Gastrocnemius medialis (tissue), 4 donors: ENCODE data around the gene APLP2. TPM values are rescaled to one million over a fixed set of nuclear protein-coding genes. Genes with fewer than 3 reads are reported as not detected.
"Not testable (repeated sequence)": the region's sequence is repeated elsewhere in the genome, so short reads cannot be mapped to it uniquely, and the experiment has no call there.

Experiments
- ATAC-seq, 2 donors: fragments of 150-250 bp; one replicate each; pipeline ENCODE4 v1.9.1; 2016
- DNase-seq, 2 donors: peaks; one replicate each; pipeline ENCODE4 v3.0.0-alpha.2; 2019
- H3K27ac ChIP-seq, 4 donors: fragments of 200-600 bp; sonication (generic); 1 replicate in 1 of 4; 2 replicates in 3 of 4; pipeline ENCODE4 v1.5.1; 2016 to 2018; ENCODE audit warnings: mild to moderate bottlenecking in 2 of 4, moderate library complexity in 1 of 4
- H3K27me3 ChIP-seq, 3 donors: fragments of 200-600 bp; sonication (generic) in 2 of 3; 1 replicate in 1 of 3; 2 replicates in 2 of 3; pipeline versions ENCODE4 v1.5.1 to v1.6.0; 2016 to 2019; ENCODE audit warnings: mild to moderate bottlenecking in 1 of 3, moderate library complexity in 1 of 3
- H3K36me3 ChIP-seq, 2 donors: fragments of 200-600 bp; sonication (generic) in 1 of 2; one replicate each; pipeline ENCODE4 v1.5.1; 2017 to 2018
- H3K4me1 ChIP-seq, 2 donors: fragments of 200-600 bp; sonication (generic) in 1 of 2; one replicate each; pipeline ENCODE4 v1.5.1; 2016 to 2017; ENCODE audit warnings: mild to moderate bottlenecking in 2 of 2
- H3K4me3 ChIP-seq, 4 donors: fragments of 200-600 bp; sonication (generic) in 3 of 4; 1 replicate in 1 of 4; 2 replicates in 3 of 4; pipeline ENCODE4 v1.5.1; 2016 to 2019; ENCODE audit warnings: mild to moderate bottlenecking in 2 of 4
- H3K9me3 ChIP-seq, 3 donors: fragments of 200-600 bp; sonication (generic) in 2 of 3; 1 replicate in 1 of 3; 2 replicates in 2 of 3; pipeline ENCODE4 v1.5.1; 2016 to 2019
- POLR2A ChIP-seq, 2 donors: fragments of 450-650 bp; IDR thresholded peaks; one replicate each; pipeline ENCODE4 v1.6.1; 2017; ENCODE audit warnings: antibody characterized with exemption in 2 of 2, mild to moderate bottlenecking in 2 of 2, moderate library complexity in 2 of 2
- in situ Hi-C, 4 donors: fragments of 200-750 bp; cut with MboI; loops; one replicate each; pipeline versions ENCODE4 v1.15.0 to v1.8.0; 2017; ENCODE audit warnings: low sequenced_read_pairs in 4 of 4
- intact Hi-C: fragments of 100-400 bp; cut with DNase I; formaldehyde crosslinking; loops from one replicate; pipeline ENCODE4 v1.15.1; 2023; ENCODE audit warnings: low total_unique reads
- total RNA-seq, 4 donors: library from RNA; depleted of rRNA; stranded (reverse); fragments of >200 nt; gene quantifications; one replicate each; pipeline versions ENCODE4 v1.1.0 to v1.2.3, GENCODE V29; 2016
- TF ChIP-seq, protein P1 (sequence below), 5 experiments: fragments of 450-650 bp in 3 of 5; fragments of 200-600 bp in 2 of 5; sonication (generic) in 2 of 5; IDR thresholded peaks in 4 of 5; conservative IDR thresholded peaks in 1 of 5; 1 replicate in 4 of 5; 2 replicates in 1 of 5; pipeline ENCODE4 v1.5.1; 2016 to 2019; ENCODE audit warnings: antibody characterized with exemption in 5 of 5, mild to moderate bottlenecking in 3 of 5, moderate library complexity in 3 of 5

APLP2 gene
- total RNA-seq, 4 donors from 2014 or later = 80.4 to 110 (median 82.1) TPM

DNA sequence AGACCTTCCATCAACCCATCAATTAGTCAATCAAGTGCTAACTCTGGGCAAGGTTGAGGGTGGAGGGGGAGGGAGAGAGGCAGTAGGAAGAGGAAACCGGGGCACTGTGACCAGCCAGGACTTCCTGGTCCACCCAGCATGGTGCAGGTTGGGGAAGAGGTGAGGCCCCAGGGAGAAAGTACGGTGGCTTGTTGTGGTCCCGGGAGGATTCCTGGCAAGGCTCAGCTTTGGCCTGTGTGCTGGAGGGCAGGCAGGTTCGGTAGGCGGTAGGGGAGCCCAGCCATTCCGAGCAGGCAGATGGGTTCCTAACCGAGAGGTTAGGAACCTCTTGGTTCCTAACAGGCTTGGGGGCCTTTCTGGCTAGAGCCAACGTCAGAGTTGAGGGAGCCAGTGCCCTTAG lies 100.7 kb downstream of the APLP2 start:
- no peak overlapping the region for H3K27ac ChIP-seq
- TF ChIP-seq POLR2A (IDR thresholded peaks at IDR 0.05) = no peak
- TF ChIP-seq, protein P1, sequence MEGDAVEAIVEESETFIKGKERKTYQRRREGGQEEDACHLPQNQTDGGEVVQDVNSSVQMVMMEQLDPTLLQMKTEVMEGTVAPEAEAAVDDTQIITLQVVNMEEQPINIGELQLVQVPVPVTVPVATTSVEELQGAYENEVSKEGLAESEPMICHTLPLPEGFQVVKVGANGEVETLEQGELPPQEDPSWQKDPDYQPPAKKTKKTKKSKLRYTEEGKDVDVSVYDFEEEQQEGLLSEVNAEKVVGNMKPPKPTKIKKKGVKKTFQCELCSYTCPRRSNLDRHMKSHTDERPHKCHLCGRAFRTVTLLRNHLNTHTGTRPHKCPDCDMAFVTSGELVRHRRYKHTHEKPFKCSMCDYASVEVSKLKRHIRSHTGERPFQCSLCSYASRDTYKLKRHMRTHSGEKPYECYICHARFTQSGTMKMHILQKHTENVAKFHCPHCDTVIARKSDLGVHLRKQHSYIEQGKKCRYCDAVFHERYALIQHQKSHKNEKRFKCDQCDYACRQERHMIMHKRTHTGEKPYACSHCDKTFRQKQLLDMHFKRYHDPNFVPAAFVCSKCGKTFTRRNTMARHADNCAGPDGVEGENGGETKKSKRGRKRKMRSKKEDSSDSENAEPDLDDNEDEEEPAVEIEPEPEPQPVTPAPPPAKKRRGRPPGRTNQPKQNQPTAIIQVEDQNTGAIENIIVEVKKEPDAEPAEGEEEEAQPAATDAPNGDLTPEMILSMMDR (IDR thresholded peaks at IDR 0.05 in 4 of 5, conservative IDR thresholded peaks at IDR 0.05 in 1 of 5) = no peak
- DNase-seq (no peak), ATAC-seq (no peak)
- in situ Hi-C loops = no loop called here
- H3K4me1 ChIP-seq = no peaks in the 10 kb centered on the region
- no peaks in the 10 kb centered on the region for H3K36me3 ChIP-seq
- intact Hi-C loops = no loop called here
- H3K27me3 ChIP-seq = peaks cover 3 to 20% (median 6%) of the 10 kb centered on the region in 3 donors
- H3K4me3 ChIP-seq = no peak overlapping the region
- no peaks in the 10 kb centered on the region for H3K9me3 ChIP-seq

GRCh38 chr11:130171534-130171933 lies 101.8 kb downstream of the APLP2 start:
- ATAC-seq (no peak), DNase-seq (no peak)
- H3K27ac ChIP-seq = no peak overlapping the region
- no peaks in the 10 kb centered on the region for H3K36me3 ChIP-seq
- H3K4me3 ChIP-seq = no peak overlapping the region
- in situ Hi-C loops = no loop called here
- no peak for TF ChIP-seq POLR2A (IDR thresholded peaks at IDR 0.05)
- TF ChIP-seq, protein P1 (IDR thresholded peaks at IDR 0.05 in 4 of 5, conservative IDR thresholded peaks at IDR 0.05 in 1 of 5) = no peak
- no peaks in the 10 kb centered on the region for H3K9me3 ChIP-seq
- H3K4me1 ChIP-seq = no peaks in the 10 kb centered on the region
- intact Hi-C loops = no loop called here
- peaks cover 0 to 14% (median 3%) of the 10 kb centered on the region in 3 donors for H3K27me3 ChIP-seq

DNA sequence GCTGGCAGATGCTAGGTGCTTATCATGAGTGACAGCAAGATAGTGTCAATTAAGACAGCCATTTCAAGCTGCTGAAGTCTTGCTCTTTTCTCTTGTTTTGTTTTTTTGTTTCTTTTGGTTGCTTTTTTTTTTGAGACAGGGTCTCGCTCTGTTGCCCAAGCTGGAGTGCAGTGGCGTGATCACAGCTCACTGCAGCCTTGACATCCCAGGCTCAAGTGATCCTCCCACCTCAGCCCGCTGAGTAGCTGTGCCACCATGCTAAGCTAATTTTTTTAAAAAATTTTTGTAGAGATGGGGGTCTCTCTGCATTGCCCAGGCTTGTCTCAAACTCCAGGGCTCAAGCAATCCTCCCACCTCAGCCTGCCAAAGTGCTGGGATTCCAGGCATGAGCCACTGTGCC lies 102.3 kb downstream of the APLP2 start:
- H3K27me3 ChIP-seq = peaks cover 0 to 14% (median 3%) of the 10 kb centered on the region in 3 donors
- DNase-seq, intact Hi-C loops, H3K4me1 ChIP-seq, H3K36me3 ChIP-seq, ATAC-seq, H3K27ac ChIP-seq, in situ Hi-C loops, H3K9me3 ChIP-seq, H3K4me3 ChIP-seq: not testable (repeated sequence)

DNA sequence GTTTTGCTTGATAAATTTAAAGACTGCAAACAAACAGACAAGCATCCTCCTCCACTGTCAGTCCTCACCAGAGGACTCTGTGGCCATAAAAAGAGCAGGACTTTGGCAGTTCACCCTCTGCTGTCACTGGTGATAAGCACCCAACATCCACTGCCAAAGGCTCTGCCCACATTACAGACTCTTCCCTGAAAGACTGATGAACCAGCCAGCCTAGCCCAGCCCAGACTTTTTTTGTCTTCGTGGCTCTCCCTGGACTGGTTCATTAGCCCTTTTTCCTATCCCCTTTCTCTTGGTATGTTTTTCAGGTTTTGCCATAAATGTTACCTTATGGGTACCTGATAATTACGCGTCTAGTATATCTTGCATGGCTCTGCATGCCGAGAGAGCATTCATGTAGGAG lies 104.9 kb downstream of the APLP2 start:
- H3K27ac ChIP-seq = no peak overlapping the region
- H3K9me3 ChIP-seq = no peaks in the 10 kb centered on the region
- intact Hi-C loops = no loop called here
- no peak for ATAC-seq
- peaks cover 9 to 11% of the 10 kb centered on the region in 2 donors for H3K4me1 ChIP-seq
- DNase-seq = no peak
- peaks cover 0 to 3% (median 0%) of the 10 kb centered on the region in 3 donors for H3K27me3 ChIP-seq
- TF ChIP-seq, protein P1 (IDR thresholded peaks at IDR 0.05 in 4 of 5, conservative IDR thresholded peaks at IDR 0.05 in 1 of 5) = no peak
- no peak for TF ChIP-seq POLR2A (IDR thresholded peaks at IDR 0.05)
- no peaks in the 10 kb centered on the region for H3K36me3 ChIP-seq
- in situ Hi-C loops = no loop called here
- no peak overlapping the region for H3K4me3 ChIP-seq

DNA sequence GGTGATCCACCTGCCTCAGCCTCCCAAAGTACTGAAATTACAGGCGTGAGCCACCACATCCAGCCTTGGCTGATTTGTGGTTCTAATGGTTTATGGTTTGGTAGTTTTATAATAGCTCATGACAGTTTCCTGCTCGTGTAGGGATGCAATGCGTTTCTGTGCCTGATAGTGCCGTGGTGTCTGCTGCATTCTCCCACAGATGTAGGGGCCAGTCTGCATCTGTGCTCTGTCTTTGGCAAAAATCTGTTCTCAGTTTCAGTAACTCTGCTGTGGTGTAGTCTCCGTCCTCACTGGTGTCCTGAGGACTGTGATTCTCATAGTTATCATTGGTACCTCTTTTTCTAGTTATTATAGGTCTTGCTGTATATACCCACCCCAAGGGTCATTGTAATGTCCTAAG lies 106.2 kb downstream of the APLP2 start:
- Histone ChIP-seq H3K36me3 (no peaks in the 10 kb centered on the region), H3K27me3 (no peaks in the 10 kb centered on the region), H3K4me1 (peaks cover 9 to 19% of the 10 kb centered on the region in 2 donors), H3K9me3 (no peaks in the 10 kb centered on the region), H3K27ac (no peak overlapping the region), H3K4me3 (no peak overlapping the region)
- DNase-seq (no peak), ATAC-seq (no peak)
- in situ Hi-C loops (no loop called here), intact Hi-C loops (no loop called here)
- TF ChIP-seq POLR2A (IDR thresholded peaks at IDR 0.05) = no peak
- TF ChIP-seq, protein P1 (IDR thresholded peaks at IDR 0.05 in 4 of 5, conservative IDR thresholded peaks at IDR 0.05 in 1 of 5) = no peak
